Endothelial cell of umbilical vein (primary cell): ENCODE results near the gene SLC6A2. TPM values are rescaled to one million over a fixed set of nuclear protein-coding genes. Genes with fewer than 3 reads are reported as not detected.

Source experiments
- BruUV-seq: library from RNA; stranded (reverse); fragments of 400-500 nt; replicated peaks from 2 replicates; lab custom pipeline; 2021; lab: Mats Ljungman, UMichigan
- CTCF ChIA-PET: fragments of 300-600, 350-600 bp; sonication (Branson Sonifier 250); formaldehyde crosslinking; loops from one replicate; lab custom pipeline; 2021; ENCODE audit warnings: antibody characterized with exemption, inconsistent platforms; lab: Charles Lee
- POLR2A ChIA-PET: fragments of 300-600, 350-600 bp; sonication (Branson Sonifier 250); formaldehyde crosslinking; loops from one replicate; lab custom pipeline; 2021; ENCODE audit warnings: antibody characterized with exemption, inconsistent platforms; lab: Charles Lee
- DNase-seq: peaks from one replicate; pipeline ENCODE4 v3.0.0-alpha.2; 2011; ENCODE audit warnings: low read depth, low spot score
- FAIRE-seq: peaks from 2 replicates; lab custom pipeline; 2011; peaks lifted over from hg19 to GRCh38; lab: Jason Lieb, UNC
- H2AFZ ChIP-seq: 2 replicates; pipeline ENCODE4 v1.6.0; 2012; ENCODE audit warnings: low read depth, low read length, control low read depth, inconsistent platforms
- H3K27ac ChIP-seq: 2 replicates; pipeline ENCODE4 v1.5.1; 2011; ENCODE audit warnings: low read depth, mild to moderate bottlenecking, control low read depth, low read length, moderate library complexity; ENCODE audit not compliant: insufficient read depth
- H3K27me3 ChIP-seq, 2 experiments: 2 replicates each; pipeline versions ENCODE4 v1.6.0 to v1.6.1; 2011; ENCODE audit warnings: low read length in 2 of 2, mixed read lengths in 1 of 2; ENCODE audit not compliant: control insufficient read depth in 2 of 2, insufficient read depth in 2 of 2
- H3K36me3 ChIP-seq, 2 experiments: 2 replicates in 1 of 2; 3 replicates in 1 of 2; pipeline ENCODE4 v1.5.1; 2011; ENCODE audit warnings: low read length in 2 of 2, mild to moderate bottlenecking in 1 of 2, moderate library complexity in 1 of 2; ENCODE audit not compliant: control insufficient read depth in 2 of 2, insufficient read depth in 2 of 2; ENCODE audit errors: extremely low read depth in 1 of 2
- H3K4me1 ChIP-seq: 3 replicates; pipeline ENCODE4 v1.5.1; 2011; ENCODE audit warnings: mild to moderate bottlenecking, low read length; ENCODE audit not compliant: control insufficient read depth, insufficient read depth; ENCODE audit errors: extremely low read depth
- H3K4me2 ChIP-seq: 2 replicates; pipeline ENCODE4 v1.6.1; 2011; ENCODE audit warnings: low read length, control low read depth, mixed read lengths; ENCODE audit not compliant: insufficient read depth
- H3K4me3 ChIP-seq, 3 experiments: fragments of 200-600 bp in 1 of 3; sonication (generic), shearing (Covaris generic) in 1 of 3; replicated peaks in 1 of 3; 2 replicates each; pipeline ENCODE4 v1.5.1; 2011 to 2016; ENCODE audit warnings: control low read depth in 3 of 3, low read length in 3 of 3, mild to moderate bottlenecking in 2 of 3, inconsistent platforms in 1 of 3, low read depth in 1 of 3, moderate library complexity in 1 of 3; ENCODE audit not compliant: insufficient read depth in 1 of 3
- H3K79me2 ChIP-seq: 2 replicates; pipeline ENCODE4 v1.6.0; 2012; ENCODE audit warnings: low read length, inconsistent platforms; ENCODE audit not compliant: control insufficient read depth, insufficient read depth
- H3K9ac ChIP-seq: replicated peaks from 2 replicates; pipeline ENCODE3; 2011; ENCODE audit warnings: low read length, control low read depth; ENCODE audit not compliant: insufficient read depth; ENCODE audit errors: extremely low read depth
- H3K9me1 ChIP-seq: replicated peaks from 3 replicates; pipeline ENCODE4 v1.6.0; 2011; ENCODE audit warnings: mild to moderate bottlenecking, low read length; ENCODE audit not compliant: control insufficient read depth, insufficient read depth; ENCODE audit errors: extremely low read depth
- H3K9me3 ChIP-seq: replicated peaks from 2 replicates; pipeline ENCODE4 v1.5.1; 2012; ENCODE audit warnings: low read length, inconsistent platforms; ENCODE audit not compliant: control insufficient read depth, insufficient read depth
- H4K20me1 ChIP-seq: replicated peaks from 2 replicates; pipeline ENCODE3; 2011; ENCODE audit warnings: mild to moderate bottlenecking, low read length; ENCODE audit not compliant: control insufficient read depth, insufficient read depth; ENCODE audit errors: extremely low read depth
- EZH2 ChIP-seq: IDR thresholded peaks from 2 replicates; pipeline ENCODE4 v1.6.1; 2012; ENCODE audit warnings: borderline replicate concordance, low read depth, mild to moderate bottlenecking, moderate library complexity, low read length, inconsistent platforms; ENCODE audit not compliant: severe bottlenecking
- GATA2 ChIP-seq: IDR thresholded peaks from 2 replicates; pipeline ENCODE4 v1.7.0; 2011; ENCODE audit warnings: low read depth, mild to moderate bottlenecking, moderate library complexity, mixed read lengths, low read length; ENCODE audit not compliant: insufficient read length, insufficient read depth
- JUN ChIP-seq: IDR thresholded peaks from 2 replicates; pipeline ENCODE4 v1.6.1; 2011; ENCODE audit warnings: borderline replicate concordance, low read depth; ENCODE audit not compliant: insufficient read length, insufficient read depth
- MYC ChIP-seq: IDR thresholded peaks from one replicate; pipeline ENCODE4 v1.6.1; 2011; ENCODE audit warnings: mild to moderate bottlenecking, low read depth, low read length
- POLR2A ChIP-seq: IDR thresholded peaks from 2 replicates; pipeline ENCODE4 v1.6.1; 2012; ENCODE audit warnings: low read depth, mild to moderate bottlenecking, control low read depth, low read length
- POLR2AphosphoS5 ChIP-seq: IDR thresholded peaks from 2 replicates; pipeline ENCODE4 v1.6.1; 2012; ENCODE audit warnings: low read depth, mild to moderate bottlenecking, control low read depth, low read length, moderate library complexity; ENCODE audit not compliant: insufficient read depth
- dilution Hi-C: fragments of 300-500 bp; cut with MboI; formaldehyde crosslinking; loops from one replicate; pipeline ENCODE4 v1.15.0; 2019; ENCODE audit warnings: low sequenced_read_pairs; ENCODE audit not compliant: extremely low pct_ligation_motif_present
- intact Hi-C: fragments of 100-400 bp; cut with micrococcal nuclease; formaldehyde crosslinking; loops from one replicate; pipeline ENCODE4 v1.10.0; 2022
- polyA plus RNA-seq, 4 experiments: library from polyadenylated mRNA; depleted of rRNA in 3 of 4; stranded (reverse) in 3 of 4; unstranded in 1 of 4; fragments of >200 nt; gene quantifications; 2 replicates each; pipeline versions ENCODE4 v1.2.1 to v1.2.3, GENCODE V29; 2011 to 2012; ENCODE audit warnings: missing spikeins in 1 of 4
- total RNA-seq: library from RNA; stranded (reverse); gene quantifications from 2 replicates; pipeline ENCODE4 v1.2.3, GENCODE V29; 2021
- TF ChIP-seq, protein P1 (sequence below): IDR thresholded peaks from 2 replicates; pipeline ENCODE4 v1.6.1; 2011; ENCODE audit not compliant: insufficient read depth, insufficient read length
- TF ChIP-seq, protein P2 (sequence below), 2 donors: IDR thresholded peaks; 1 replicate in 1 of 2; 2 replicates in 1 of 2; pipeline ENCODE4 v1.5.1; 2011; ENCODE audit warnings: low read length in 2 of 2, mild to moderate bottlenecking in 2 of 2, moderate library complexity in 2 of 2, control low read depth in 1 of 2, inconsistent platforms in 1 of 2, low read depth in 1 of 2; ENCODE audit not compliant: insufficient read depth in 1 of 2; ENCODE audit errors: extremely low read depth in 1 of 2

SLC6A2 gene
- total and polyA plus RNA-seq, 2 donors (not counting 3 experiments of a cell fraction or from before 2014, with no cell fraction given) = not detected

DNA sequence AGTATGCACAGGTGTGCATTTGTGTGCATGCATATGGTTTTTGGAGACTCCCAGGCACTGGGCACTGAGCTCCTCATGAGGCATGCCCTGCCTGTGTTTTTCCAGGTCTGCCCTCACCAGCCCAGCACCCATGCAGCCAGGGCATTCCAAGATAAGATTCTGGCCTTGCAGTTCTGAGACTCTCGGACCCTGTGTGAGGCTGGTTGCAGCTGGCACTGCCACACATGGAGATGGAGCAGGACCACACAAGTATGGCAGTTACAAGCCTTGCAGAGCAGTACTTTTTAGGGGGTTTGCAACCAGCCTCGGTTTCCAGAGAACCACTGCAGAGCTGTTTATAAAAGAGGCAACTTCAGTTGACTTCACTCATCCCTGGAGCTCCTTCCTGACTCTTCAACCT lies 10.2 kb downstream of the SLC6A2 start:
- ChIA-PET POLR2A (no interaction called here), CTCF (interaction anchor here (1.0 kb wide), 1 partner anchor 201 kb away, joined by 7 read pairs; no protein-coding TSS in a partner anchor)
- no TSS peak for BruUV-seq
- no peaks in the 10 kb centered on the region for H4K20me1 ChIP-seq
- H3K79me2 ChIP-seq = no peaks in the 10 kb centered on the region
- TF ChIP-seq MYC (no peak), POLR2AphosphoS5 (no peak), GATA2 (no peak), POLR2A (no peak), EZH2 (no peak), JUN (no peak)
- TF ChIP-seq, protein P1, sequence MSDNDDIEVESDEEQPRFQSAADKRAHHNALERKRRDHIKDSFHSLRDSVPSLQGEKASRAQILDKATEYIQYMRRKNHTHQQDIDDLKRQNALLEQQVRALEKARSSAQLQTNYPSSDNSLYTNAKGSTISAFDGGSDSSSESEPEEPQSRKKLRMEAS = no peak
- TF ChIP-seq, protein P2, sequence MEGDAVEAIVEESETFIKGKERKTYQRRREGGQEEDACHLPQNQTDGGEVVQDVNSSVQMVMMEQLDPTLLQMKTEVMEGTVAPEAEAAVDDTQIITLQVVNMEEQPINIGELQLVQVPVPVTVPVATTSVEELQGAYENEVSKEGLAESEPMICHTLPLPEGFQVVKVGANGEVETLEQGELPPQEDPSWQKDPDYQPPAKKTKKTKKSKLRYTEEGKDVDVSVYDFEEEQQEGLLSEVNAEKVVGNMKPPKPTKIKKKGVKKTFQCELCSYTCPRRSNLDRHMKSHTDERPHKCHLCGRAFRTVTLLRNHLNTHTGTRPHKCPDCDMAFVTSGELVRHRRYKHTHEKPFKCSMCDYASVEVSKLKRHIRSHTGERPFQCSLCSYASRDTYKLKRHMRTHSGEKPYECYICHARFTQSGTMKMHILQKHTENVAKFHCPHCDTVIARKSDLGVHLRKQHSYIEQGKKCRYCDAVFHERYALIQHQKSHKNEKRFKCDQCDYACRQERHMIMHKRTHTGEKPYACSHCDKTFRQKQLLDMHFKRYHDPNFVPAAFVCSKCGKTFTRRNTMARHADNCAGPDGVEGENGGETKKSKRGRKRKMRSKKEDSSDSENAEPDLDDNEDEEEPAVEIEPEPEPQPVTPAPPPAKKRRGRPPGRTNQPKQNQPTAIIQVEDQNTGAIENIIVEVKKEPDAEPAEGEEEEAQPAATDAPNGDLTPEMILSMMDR (IDR thresholded peaks at IDR 0.05; ENCODE audit: extremely low read depth in 1 of 2, insufficient read depth in 1 of 2, low read depth in 1 of 2, low read length in 2 of 2) = no peak
- no peaks in the 10 kb centered on the region for H3K9me3 ChIP-seq
- H3K9me1 ChIP-seq = no peaks in the 10 kb centered on the region
- no peak overlapping the region for H3K4me2 ChIP-seq
- peaks cover 13% of the 10 kb centered on the region for H3K4me1 ChIP-seq
- no peak for FAIRE-seq
- no peak overlapping the region for H3K27ac ChIP-seq
- intact Hi-C loops = no loop called here
- dilution Hi-C loops = no loop called here
- H3K4me3 ChIP-seq = no peak overlapping the region
- H2AFZ ChIP-seq = no peak overlapping the region
- H3K27me3 ChIP-seq = peaks cover 2 to 6% of the 10 kb centered on the region in 2 experiments
- H3K36me3 ChIP-seq = no peaks in the 10 kb centered on the region
- DNase-seq = no peak
- H3K9ac ChIP-seq = no peak overlapping the region
